H9 (cell line): ENCODE results near the gene UNC5A. TPM values are rescaled to one million over a fixed set of nuclear protein-coding genes. Genes with fewer than 3 reads are reported as not detected.

Source experiments
- DNase-seq: peaks from one replicate; pipeline ENCODE4 v3.0.0-alpha.2; 2017
- H2AFZ ChIP-seq: one replicate; pipeline ENCODE4 v1.6.1; 2013; ENCODE audit warnings: mild to moderate bottlenecking, low read length, control low read depth, moderate library complexity
- H2AK5ac ChIP-seq: 2 replicates; pipeline ENCODE4 v1.6.1; 2013; ENCODE audit warnings: low read length, control low read depth, mixed read lengths; ENCODE audit not compliant: insufficient read length
- H2BK120ac ChIP-seq: one replicate; pipeline ENCODE4 v1.6.1; 2013; ENCODE audit warnings: low read depth, mild to moderate bottlenecking, low read length, control low read depth, inconsistent platforms; ENCODE audit not compliant: poor library complexity, severe bottlenecking
- H2BK12ac ChIP-seq: 2 replicates; pipeline ENCODE4 v1.6.1; 2013; ENCODE audit warnings: low read length, control low read depth, mixed read lengths, low read depth; ENCODE audit not compliant: insufficient read length
- H2BK15ac ChIP-seq: 2 replicates; pipeline ENCODE4 v1.6.1; 2013; ENCODE audit warnings: low read depth, low read length, control low read depth
- H2BK20ac ChIP-seq: one replicate; pipeline ENCODE4 v1.6.1; 2013; ENCODE audit warnings: low read depth, mild to moderate bottlenecking, low read length, control low read depth, inconsistent platforms; ENCODE audit not compliant: poor library complexity, severe bottlenecking
- H2BK5ac ChIP-seq: 2 replicates; pipeline ENCODE4 v1.6.1; 2013; ENCODE audit warnings: low read length, control low read depth, mixed read lengths; ENCODE audit not compliant: insufficient read length
- H3K14ac ChIP-seq: 2 replicates; pipeline ENCODE4 v1.6.1; 2013; ENCODE audit warnings: low read length, control low read depth; ENCODE audit not compliant: insufficient read depth
- H3K18ac ChIP-seq: 2 replicates; pipeline ENCODE4 v1.6.1; 2013; ENCODE audit warnings: low read depth, mild to moderate bottlenecking, mixed read lengths, low read length, control low read depth; ENCODE audit not compliant: insufficient read length
- H3K23ac ChIP-seq: 2 replicates; pipeline ENCODE4 v1.6.1; 2013; ENCODE audit warnings: low read length, control low read depth, mixed read lengths, low read depth; ENCODE audit not compliant: insufficient read length
- H3K23me2 ChIP-seq: 2 replicates; pipeline ENCODE4 v1.6.1; 2013; ENCODE audit warnings: low read depth, mild to moderate bottlenecking, mixed read lengths, low read length, control low read depth; ENCODE audit not compliant: insufficient read length, poor library complexity, severe bottlenecking
- H3K27ac ChIP-seq: 2 replicates; pipeline ENCODE4 v1.5.1; 2013; ENCODE audit warnings: low read length, control low read depth, mixed read lengths, low read depth; ENCODE audit not compliant: insufficient read length
- H3K27me3 ChIP-seq: 2 replicates; pipeline ENCODE4 v1.6.1; 2013; ENCODE audit warnings: low read length, control low read depth, inconsistent platforms; ENCODE audit not compliant: insufficient read depth
- H3K4ac ChIP-seq: 2 replicates; pipeline ENCODE4 v1.6.1; 2013; ENCODE audit warnings: low read depth, mild to moderate bottlenecking, control low read depth, inconsistent platforms, low read length, moderate library complexity
- H3K4me1 ChIP-seq: 2 replicates; pipeline ENCODE4 v1.6.1; 2013; ENCODE audit warnings: low read length, control low read depth, inconsistent platforms; ENCODE audit not compliant: insufficient read depth
- H3K4me2 ChIP-seq: 2 replicates; pipeline ENCODE4 v1.6.1; 2013; ENCODE audit warnings: low read length, control low read depth, mixed read lengths; ENCODE audit not compliant: insufficient read length, insufficient read depth
- H3K56ac ChIP-seq: 2 replicates; pipeline ENCODE4 v1.6.1; 2013; ENCODE audit warnings: low read depth, mild to moderate bottlenecking, mixed read lengths, low read length, control low read depth; ENCODE audit not compliant: insufficient read length
- H3K79me1 ChIP-seq: 2 replicates; pipeline ENCODE4 v1.6.1; 2013; ENCODE audit warnings: low read depth, mild to moderate bottlenecking, moderate library complexity, low read length, control low read depth, inconsistent platforms; ENCODE audit not compliant: insufficient read depth, poor library complexity, severe bottlenecking
- H3K79me2 ChIP-seq: 2 replicates; pipeline ENCODE4 v1.6.1; 2013; ENCODE audit warnings: low read length, control low read depth, inconsistent platforms; ENCODE audit not compliant: insufficient read depth
- H3K9ac ChIP-seq: 2 replicates; pipeline ENCODE4 v1.6.1; 2013; ENCODE audit warnings: low read length, control low read depth, mixed read lengths; ENCODE audit not compliant: insufficient read length; ENCODE audit errors: extremely low read depth
- H3K9me3 ChIP-seq: one replicate; pipeline ENCODE4 v1.6.1; 2013; ENCODE audit warnings: low read depth, low read length, inconsistent platforms; ENCODE audit not compliant: control insufficient read depth
- H3T11ph ChIP-seq: one replicate; pipeline ENCODE4 v1.6.1; 2013; ENCODE audit warnings: mild to moderate bottlenecking, low read length, control low read depth, inconsistent platforms
- H4K20me1 ChIP-seq: one replicate; pipeline ENCODE4 v1.6.1; 2013; ENCODE audit not compliant: control insufficient read depth, insufficient read length, insufficient read depth
- H4K5ac ChIP-seq: 2 replicates; pipeline ENCODE4 v1.6.1; 2013; ENCODE audit warnings: low read depth, mild to moderate bottlenecking, mixed read lengths, low read length, control low read depth; ENCODE audit not compliant: insufficient read length
- H4K8ac ChIP-seq: replicated peaks from 2 replicates; pipeline ENCODE4 v1.6.1; 2013; ENCODE audit warnings: low read length, control low read depth, mixed read lengths, low read depth; ENCODE audit not compliant: insufficient read length
- H4K91ac ChIP-seq: 2 replicates; pipeline ENCODE4 v1.6.1; 2013; ENCODE audit warnings: low read depth, mild to moderate bottlenecking, moderate library complexity, mixed read lengths, low read length, control low read depth; ENCODE audit not compliant: insufficient read length
- H3K27ac Mint-ChIP-seq, 3 experiments: 2 replicates in 2 of 3; 3 replicates in 1 of 3; pipeline ENCODE4 v1.8.0; 2020 to 2021; ENCODE audit warnings: mixed read lengths in 3 of 3, mild to moderate bottlenecking in 1 of 3, moderate library complexity in 1 of 3
- H3K27me3 Mint-ChIP-seq: 2 replicates; pipeline ENCODE4 v1.8.0; 2021; ENCODE audit warnings: low read depth, mild to moderate bottlenecking, moderate library complexity, mixed read lengths
- H3K36me3 Mint-ChIP-seq, 3 experiments: 2 replicates in 2 of 3; 3 replicates in 1 of 3; pipeline ENCODE4 v1.8.0; 2020 to 2021; ENCODE audit warnings: low read depth in 3 of 3, mixed read lengths in 3 of 3; ENCODE audit not compliant: insufficient read depth in 1 of 3
- H3K4me1 Mint-ChIP-seq, 2 experiments: 2 replicates each; pipeline ENCODE4 v1.8.0; 2020; ENCODE audit warnings: mixed read lengths in 2 of 2
- H3K4me3 Mint-ChIP-seq, 2 experiments: 2 replicates in 1 of 2; 3 replicates in 1 of 2; pipeline ENCODE4 v1.8.0; 2020 to 2021; ENCODE audit warnings: mild to moderate bottlenecking in 2 of 2, mixed read lengths in 2 of 2, moderate library complexity in 1 of 2
- H3K9me3 Mint-ChIP-seq, 2 experiments: 2 replicates in 1 of 2; 3 replicates in 1 of 2; pipeline ENCODE4 v1.8.0; 2020; ENCODE audit warnings: mild to moderate bottlenecking in 2 of 2, mixed read lengths in 2 of 2, moderate library complexity in 1 of 2
- CTCF ChIP-seq: fragments of 200-600 bp; sonication (generic); conservative IDR thresholded peaks from 3 replicates; pipeline ENCODE4 v1.8.0; 2021; ENCODE audit warnings: antibody characterized with exemption, mild to moderate bottlenecking
- WGBS: extraction: QIAGEN DNeasy Blood & Tissue Kit; methylation state at CpG from one replicate; pipeline ENCODE4 v1.1.7; 2013; ENCODE audit warnings: missing lambda C conversion rate, low lambda C conversion rate, mixed read lengths; ENCODE audit not compliant: insufficient read length; ENCODE audit errors: extremely low coverage; 5-methylcytosine and 5-hydroxymethylcytosine counted together
- total RNA-seq: library from RNA; stranded (reverse); gene quantifications from 2 replicates; pipeline ENCODE4 v1.2.1, GENCODE V29; 2021

Gene UNC5A
- total RNA-seq, 1 experiment from 2014 or later: 4.4 TPM

GRCh38 chr5:176894298-176894697 lies 83.9 kb downstream of the UNC5A start:
- H3K14ac ChIP-seq: no peak overlapping the region; the same call in 1 of the 2 replicates
- peaks cover 15 to 17% of the 10 kb centered on the region in 2 experiments for H3K4me1 Mint-ChIP-seq
- no peaks in the 10 kb centered on the region for H3K9me3 Mint-ChIP-seq
- H3K27me3 ChIP-seq: no peaks in the 10 kb centered on the region
- H2BK12ac ChIP-seq: no peak overlapping the region
- TF ChIP-seq CTCF: no peak
- no peak overlapping the region for H4K91ac ChIP-seq
- no peak overlapping the region for H4K8ac ChIP-seq
- no peak overlapping the region for H2BK5ac ChIP-seq
- H3K79me1 ChIP-seq: no peaks in the 10 kb centered on the region
- peaks cover 13% of the 10 kb centered on the region for H3K27me3 Mint-ChIP-seq
- H2BK120ac ChIP-seq: no peak overlapping the region
- H2BK15ac ChIP-seq: no peak overlapping the region
- DNase-seq: no peak
- H2BK20ac ChIP-seq: no peak overlapping the region
- no peak overlapping the region for H3T11ph ChIP-seq
- no peak overlapping the region for H3K4ac ChIP-seq
- H3K9me3 ChIP-seq: no peaks in the 10 kb centered on the region
- H3K4me2 ChIP-seq: no peak overlapping the region
- H3K23ac ChIP-seq: no peak overlapping the region
- H3K9ac ChIP-seq: no peak overlapping the region
- no peak overlapping the region for H3K27ac ChIP-seq
- no peak overlapping the region for H2AK5ac ChIP-seq
- H3K4me1 ChIP-seq: no peaks in the 10 kb centered on the region; the same call in 1 of the 2 replicates
- H3K18ac ChIP-seq: no peak overlapping the region
- H4K5ac ChIP-seq: no peak overlapping the region
- peak overlapping the region in 1 of 3 experiments; percentile 52; a peak in 3 of 7 replicates for H3K27ac Mint-ChIP-seq
- H3K56ac ChIP-seq: no peak overlapping the region
- no peaks in the 10 kb centered on the region for H3K79me2 ChIP-seq
- no peak overlapping the region for H2AFZ ChIP-seq
- WGBS: no CpG with 5 or more reads among the region's 6 CpGs
- H3K36me3 Mint-ChIP-seq: no peaks in the 10 kb centered on the region; a peak in 1 of 7 replicates
- H4K20me1 ChIP-seq: no peaks in the 10 kb centered on the region
- no peaks in the 10 kb centered on the region for H3K23me2 ChIP-seq
- H3K4me3 Mint-ChIP-seq: no peak overlapping the region
